H1 (cell line): Measurements from ENCODE around the gene CRKL. TPM values are rescaled to one million over a fixed set of nuclear protein-coding genes. Genes with fewer than 3 reads are reported as not detected.
"Not testable (repeated sequence)": the region's sequence is repeated elsewhere in the genome, so short reads cannot be mapped to it uniquely, and the experiment has no call there.

ENCODE experiments used
- CTCF ChIA-PET: fragments of 300-600 bp; sonication (Branson Sonifier 250); formaldehyde crosslinking; loops from one replicate; lab custom pipeline; 2021; ENCODE audit not compliant: partially characterized antibody; lab: Charles Lee
- POLR2A ChIA-PET: fragments of 300-600 bp; sonication (Branson Sonifier 250); formaldehyde crosslinking; loops from one replicate; lab custom pipeline; 2021; ENCODE audit warnings: inconsistent platforms; ENCODE audit not compliant: partially characterized antibody; lab: Charles Lee
- DNase-seq, 2 experiments: peaks; one replicate each; pipeline versions ENCODE4 v3.0.0 to v3.0.0-alpha.2; 2010 to 2022; ENCODE audit warnings: low spot score in 2 of 2, low read depth in 1 of 2, mixed read lengths in 1 of 2
- FAIRE-seq: peaks from 2 replicates; lab custom pipeline; 2011; peaks lifted over from hg19 to GRCh38; lab: Jason Lieb, UNC
- H2AFZ ChIP-seq: 2 replicates; pipeline ENCODE4 v1.8.1; 2012; ENCODE audit warnings: low read length, inconsistent platforms
- H2AK5ac ChIP-seq: 2 replicates; pipeline ENCODE4 v1.6.1; 2013; ENCODE audit warnings: low read depth, low read length
- H2BK120ac ChIP-seq: replicated peaks from 2 replicates; pipeline ENCODE3; 2013; ENCODE audit warnings: low read depth, low read length, inconsistent platforms
- H2BK12ac ChIP-seq: 2 replicates; pipeline ENCODE4 v1.6.1; 2013; ENCODE audit warnings: low read depth, low read length
- H2BK15ac ChIP-seq: 2 replicates; pipeline ENCODE4 v1.6.1; 2013; ENCODE audit warnings: low read length
- H2BK20ac ChIP-seq: 2 replicates; pipeline ENCODE4 v1.6.1; 2013; ENCODE audit warnings: low read length
- H2BK5ac ChIP-seq: 2 replicates; pipeline ENCODE4 v1.6.1; 2013; ENCODE audit warnings: low read depth, low read length
- H3K14ac ChIP-seq: 2 replicates; pipeline ENCODE4 v1.6.1; 2013; ENCODE audit warnings: inconsistent platforms; ENCODE audit not compliant: insufficient read length
- H3K18ac ChIP-seq: 2 replicates; pipeline ENCODE4 v1.6.1; 2013; ENCODE audit warnings: low read length; ENCODE audit errors: extremely low read depth
- H3K23ac ChIP-seq: 2 replicates; pipeline ENCODE4 v1.6.1; 2013; ENCODE audit warnings: inconsistent platforms; ENCODE audit not compliant: insufficient read length
- H3K23me2 ChIP-seq: 2 replicates; pipeline ENCODE4 v1.6.1; 2013; ENCODE audit warnings: low read depth, low read length
- H3K27ac ChIP-seq: 2 replicates; pipeline ENCODE4 v1.6.1; 2011; ENCODE audit warnings: low read depth, low read length, inconsistent platforms
- H3K27me3 ChIP-seq, 4 experiments: replicated peaks in 1 of 4; 1 replicate in 1 of 4; 2 replicates in 3 of 4; pipeline versions ENCODE4 v1.6.1 to v1.8.1; 2011 to 2013; ENCODE audit warnings: low read length in 3 of 4, mild to moderate bottlenecking in 3 of 4, inconsistent platforms in 2 of 4, mixed read lengths in 2 of 4, moderate library complexity in 1 of 4; ENCODE audit not compliant: control insufficient read depth in 3 of 4, insufficient read depth in 3 of 4; ENCODE audit errors: extremely low read depth in 1 of 4
- H3K36me3 ChIP-seq, 4 experiments: 2 replicates each; pipeline versions ENCODE4 v1.6.1 to v1.8.1; 2011 to 2013; ENCODE audit warnings: mild to moderate bottlenecking in 4 of 4, low read length in 3 of 4, moderate library complexity in 2 of 4, control low read depth in 1 of 4, inconsistent platforms in 1 of 4; ENCODE audit not compliant: insufficient read depth in 4 of 4, control insufficient read depth in 2 of 4
- H3K4ac ChIP-seq: replicated peaks from 2 replicates; pipeline ENCODE3; 2013; ENCODE audit warnings: low read length, low read depth, mixed read lengths, inconsistent platforms; ENCODE audit not compliant: insufficient read length
- H3K4me1 ChIP-seq, 4 experiments: replicated peaks in 1 of 4; 1 replicate in 1 of 4; 2 replicates in 3 of 4; pipeline versions ENCODE4 v1.6.1 to v1.8.1; 2011 to 2013; ENCODE audit warnings: low read length in 3 of 4, inconsistent platforms in 2 of 4, mixed read lengths in 1 of 4; ENCODE audit not compliant: insufficient read depth in 4 of 4, control insufficient read depth in 3 of 4
- H3K4me2 ChIP-seq, 2 experiments: 2 replicates each; pipeline versions ENCODE4 v1.6.1 to v1.8.1; 2011 to 2013; ENCODE audit warnings: low read depth in 2 of 2, low read length in 2 of 2, control low read depth in 1 of 2, inconsistent platforms in 1 of 2, mild to moderate bottlenecking in 1 of 2; ENCODE audit not compliant: insufficient read depth in 1 of 2
- H3K4me3 ChIP-seq, 4 experiments: fragments of 200-600, 300-600 bp in 1 of 4; sonication (generic), shearing (Covaris generic), sonication (Bioruptor Twin) in 1 of 4; 2 replicates each; pipeline versions ENCODE4 v1.5.1 to v1.8.1; 2011 to 2016; ENCODE audit warnings: low read length in 4 of 4, low read depth in 3 of 4, control low read depth in 2 of 4, inconsistent platforms in 2 of 4, mild to moderate bottlenecking in 2 of 4, mixed read lengths in 1 of 4, moderate library complexity in 1 of 4; ENCODE audit not compliant: insufficient read depth in 2 of 4; ENCODE audit errors: extremely low read depth in 1 of 4
- H3K56ac ChIP-seq: replicated peaks from 2 replicates; pipeline ENCODE3; 2013; ENCODE audit warnings: low read depth, mild to moderate bottlenecking, mixed read lengths, low read length, inconsistent platforms; ENCODE audit not compliant: insufficient read length
- H3K79me1 ChIP-seq: 2 replicates; pipeline ENCODE4 v1.6.1; 2013; ENCODE audit warnings: low read depth, low read length, control low read depth
- H3K79me2 ChIP-seq, 2 experiments: 2 replicates each; pipeline versions ENCODE4 v1.6.1 to v1.8.1; 2012 to 2013; ENCODE audit warnings: low read length in 2 of 2, mild to moderate bottlenecking in 2 of 2, inconsistent platforms in 1 of 2; ENCODE audit not compliant: insufficient read depth in 2 of 2, control insufficient read depth in 1 of 2
- H3K9ac ChIP-seq, 4 experiments: replicated peaks in 1 of 4; 1 replicate in 1 of 4; 2 replicates in 3 of 4; pipeline versions ENCODE4 v1.6.1 to v1.8.1; 2011 to 2013; ENCODE audit warnings: low read depth in 3 of 4, low read length in 3 of 4, control low read depth in 2 of 4, mild to moderate bottlenecking in 2 of 4, moderate library complexity in 2 of 4, inconsistent platforms in 1 of 4; ENCODE audit errors: extremely low read depth in 1 of 4
- H3K9me3 ChIP-seq, 2 experiments: 2 replicates each; pipeline versions ENCODE4 v1.6.1 to v1.8.1; 2012 to 2013; ENCODE audit warnings: mild to moderate bottlenecking in 2 of 2, moderate library complexity in 2 of 2, control low read depth in 1 of 2, inconsistent platforms in 1 of 2, low read depth in 1 of 2, low read length in 1 of 2, mixed read lengths in 1 of 2; ENCODE audit not compliant: insufficient read depth in 2 of 2
- H4K20me1 ChIP-seq, 2 experiments: replicated peaks in 1 of 2; 2 replicates each; pipeline versions ENCODE3 to v1.8.1; 2011 to 2013; ENCODE audit warnings: inconsistent platforms in 2 of 2, low read length in 2 of 2, mild to moderate bottlenecking in 1 of 2; ENCODE audit not compliant: insufficient read depth in 2 of 2, control insufficient read depth in 1 of 2
- H4K5ac ChIP-seq: 2 replicates; pipeline ENCODE4 v1.6.1; 2013; ENCODE audit warnings: low read length, low read depth, mixed read lengths, inconsistent platforms; ENCODE audit not compliant: insufficient read length
- H4K8ac ChIP-seq: 2 replicates; pipeline ENCODE4 v1.8.0; 2013; ENCODE audit warnings: mild to moderate bottlenecking, moderate library complexity, low read length, inconsistent platforms; ENCODE audit not compliant: insufficient read depth; ENCODE audit errors: extremely low read depth
- H4K91ac ChIP-seq: replicated peaks from 2 replicates; pipeline ENCODE3; 2013; ENCODE audit warnings: low read length, mixed read lengths, inconsistent platforms; ENCODE audit not compliant: insufficient read length
- GTF2F1 ChIP-seq: IDR thresholded peaks from 2 replicates; pipeline ENCODE4 v1.6.1; 2012; ENCODE audit warnings: low read depth, low read length, improper control_type of control experiment, borderline replicate concordance
- KDM1A ChIP-seq: fragments of 200-600, 300-600 bp; sonication (generic); IDR thresholded peaks from 2 replicates; pipeline ENCODE4 v1.7.1; 2016; ENCODE audit warnings: mild to moderate bottlenecking, low read length, borderline replicate concordance
- RAD21 ChIP-seq, 2 experiments: IDR thresholded peaks in 1 of 2; conservative IDR thresholded peaks in 1 of 2; 2 replicates each; pipeline ENCODE4 v1.6.1; 2011; ENCODE audit warnings: low read depth in 2 of 2, low read length in 2 of 2, improper control_type of control experiment in 1 of 2, inconsistent platforms in 1 of 2, mild to moderate bottlenecking in 1 of 2, moderate library complexity in 1 of 2
- WGBS, 2 experiments: shearing (Covaris generic) in 1 of 2; methylation state at CpG; one replicate each; pipeline versions ENCODE4 v1.1.6 to v1.1.7; 2013 to 2015; ENCODE audit warnings: low lambda C conversion rate in 2 of 2, mixed read lengths in 2 of 2, inconsistent platforms in 1 of 2, low coverage in 1 of 2, missing lambda C conversion rate in 1 of 2; ENCODE audit not compliant: insufficient replicate concordance in 2 of 2, insufficient coverage in 1 of 2, insufficient read length in 1 of 2; ENCODE audit errors: extremely low coverage in 1 of 2, missing lambda C conversion rate in 1 of 2; 5-methylcytosine and 5-hydroxymethylcytosine counted together
- polyA plus RNA-seq, 7 experiments: library from polyadenylated mRNA; depleted of rRNA in 3 of 7; stranded (reverse) in 5 of 7; unstranded in 2 of 7; fragments of >200 nt in 5 of 7; fragments of 200-250 nt in 2 of 7; gene quantifications; 1 replicate in 5 of 7; 2 replicates in 1 of 7; 4 replicates in 1 of 7; pipeline versions ENCODE4 v1.2.1 to v1.2.3, GENCODE V29; 2011 to 2013; ENCODE audit warnings: missing spikeins in 2 of 7, mixed read lengths in 2 of 7
- total RNA-seq: library from RNA; stranded (reverse); fragmentation: NEBNext Ultra II Directional; extraction: Animal tissue kit (Norgen Biotek cat#: 25700); gene quantifications from 2 replicates; pipeline ENCODE4 v1.2.1, GENCODE V29; 2021
- TF ChIP-seq, protein P1 (sequence below): IDR thresholded peaks from 2 replicates; pipeline ENCODE4 v1.6.1; 2011; ENCODE audit warnings: low read length, improper control_type of control experiment

The CRKL gene
- total and polyA plus RNA-seq, 2 of the 8 experiments (the other 6 are each of a cell fraction or from before 2014, with no cell fraction given): 34.5 to 94.5 TPM

DNA sequence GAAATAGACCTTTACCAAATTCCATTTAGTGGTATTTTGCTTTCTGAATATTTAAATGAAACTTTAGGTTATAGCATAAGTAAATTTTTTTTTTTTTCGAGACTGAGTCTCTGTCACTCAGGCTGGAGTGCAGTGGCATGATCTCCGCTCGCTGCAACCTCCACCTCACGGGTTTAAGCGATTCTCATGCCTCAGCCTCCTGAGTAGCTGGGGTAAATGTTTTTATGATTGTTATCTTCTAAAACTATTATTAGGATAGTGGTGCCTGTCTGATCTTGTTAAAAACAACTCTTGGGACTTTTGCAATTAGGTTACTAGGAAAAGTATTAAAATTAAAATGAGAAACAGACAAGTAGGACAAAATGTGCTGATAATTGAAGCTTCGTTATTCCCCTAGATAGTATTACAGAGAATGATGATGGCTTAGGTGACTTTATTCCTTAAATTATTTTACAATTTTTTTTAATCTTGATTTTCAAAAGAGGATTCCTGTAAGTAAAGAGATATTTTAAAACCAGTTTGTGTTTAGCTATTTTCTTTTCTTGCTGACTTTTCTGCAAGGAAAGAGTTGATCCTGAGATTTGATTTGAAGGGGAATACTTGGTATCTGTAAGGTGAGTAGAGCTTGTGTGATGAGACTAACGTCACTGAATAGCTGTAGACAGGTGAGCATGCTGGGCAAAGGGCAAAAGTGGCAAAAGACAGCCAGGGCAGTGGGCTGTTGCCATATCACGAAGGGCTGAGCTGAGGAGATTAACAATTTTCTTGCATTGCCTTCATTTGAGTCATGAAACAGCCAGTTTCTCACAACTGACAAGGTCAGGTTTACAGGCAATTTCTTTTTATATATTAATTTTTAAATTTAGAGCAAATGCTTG lies 20.8 kb downstream of the CRKL start (continued):
- no peak for TF ChIP-seq RAD21 (IDR thresholded peaks at IDR 0.05 in 1 of 2, conservative IDR thresholded peaks at IDR 0.05 in 1 of 2; ENCODE audit: low read depth in 2 of 2, low read length in 2 of 2)
- no peak for TF ChIP-seq KDM1A
- TF ChIP-seq, protein P1, sequence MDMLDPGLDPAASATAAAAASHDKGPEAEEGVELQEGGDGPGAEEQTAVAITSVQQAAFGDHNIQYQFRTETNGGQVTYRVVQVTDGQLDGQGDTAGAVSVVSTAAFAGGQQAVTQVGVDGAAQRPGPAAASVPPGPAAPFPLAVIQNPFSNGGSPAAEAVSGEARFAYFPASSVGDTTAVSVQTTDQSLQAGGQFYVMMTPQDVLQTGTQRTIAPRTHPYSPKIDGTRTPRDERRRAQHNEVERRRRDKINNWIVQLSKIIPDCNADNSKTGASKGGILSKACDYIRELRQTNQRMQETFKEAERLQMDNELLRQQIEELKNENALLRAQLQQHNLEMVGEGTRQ: no peak
- no peak for TF ChIP-seq GTF2F1

DNA sequence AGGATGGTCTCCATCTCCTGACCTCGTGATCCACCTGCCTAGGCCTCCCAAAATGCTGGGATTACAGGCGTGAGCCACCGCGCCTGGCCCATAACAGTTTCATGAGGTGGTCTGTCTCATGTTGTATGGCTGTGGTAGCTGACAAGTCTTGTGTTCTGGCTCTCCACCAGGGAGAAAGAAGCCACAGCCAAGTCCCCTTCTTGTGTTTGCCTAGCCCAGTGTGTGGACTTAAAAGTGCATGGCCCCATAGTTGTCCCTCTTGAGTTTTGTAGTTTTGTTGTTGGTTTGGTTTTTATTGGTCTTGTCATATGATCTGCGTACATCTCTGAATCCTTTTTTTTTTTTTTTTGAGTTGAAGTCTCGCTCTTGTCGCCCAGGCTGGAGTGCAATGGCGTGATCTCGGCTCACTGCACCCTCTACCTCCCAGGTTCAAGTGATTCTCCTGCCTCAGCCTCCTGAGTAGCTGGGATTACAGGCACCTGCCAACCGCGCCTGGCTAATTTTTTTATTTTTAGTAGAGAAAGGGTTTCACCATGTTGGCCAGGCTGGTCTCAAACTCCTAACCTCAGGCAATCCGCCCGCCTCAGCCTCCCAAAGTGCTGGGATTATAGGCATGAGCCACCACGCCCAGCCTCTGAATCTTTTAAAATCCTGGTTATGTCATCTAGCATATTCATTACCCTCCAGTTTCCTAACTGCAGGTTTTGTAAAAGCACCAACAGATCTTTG lies 22.4 kb downstream of the CRKL start:
- H3K27me3 ChIP-seq, H2AK5ac ChIP-seq, H3K27ac ChIP-seq, H3K56ac ChIP-seq, H3K4me1 ChIP-seq, H2BK12ac ChIP-seq, H4K5ac ChIP-seq, H2BK120ac ChIP-seq, H3K9ac ChIP-seq, H2BK15ac ChIP-seq, H3K14ac ChIP-seq, H4K91ac ChIP-seq, H2BK20ac ChIP-seq, H4K8ac ChIP-seq, H3K4me3 ChIP-seq, H3K79me1 ChIP-seq, FAIRE-seq, H3K4me2 ChIP-seq, H3K18ac ChIP-seq, H3K23me2 ChIP-seq, H3K9me3 ChIP-seq, H3K4ac ChIP-seq, H2AFZ ChIP-seq, H2BK5ac ChIP-seq, DNase-seq, H3K23ac ChIP-seq: not testable (repeated sequence)
- Histone ChIP-seq H4K20me1 (peaks cover 31 to 50% of the 10 kb centered on the region in 2 experiments), H3K79me2 (peaks cover 56 to 96% of the 10 kb centered on the region in 2 experiments), H3K36me3 (peaks cover 2 to 27% (median 4%) of the 10 kb centered on the region in 4 experiments; a peak in 6 of 8 replicates)
- WGBS, 2 experiments: 90% methylated on average over 12 of the region's 14 CpGs; no CpG with 5 or more reads in 1 of the 2 experiments
- ChIA-PET POLR2A (interaction anchor here (1.3 kb wide), 1 partner anchor 17 kb away, joined by 3 read pairs; no protein-coding TSS in a partner anchor), CTCF (interaction anchor here (0.6 to 0.9 kb wide), 3 partner anchors 47 to 107 kb away, joined by 3 to 4 read pairs (median 4); no protein-coding TSS in a partner anchor)
